H1 (cell line): ENCODE results near the gene MCF2L. TPM values are rescaled to one million over a fixed set of nuclear protein-coding genes. Genes with fewer than 3 reads are reported as not detected.

Experiments
- CTCF ChIA-PET: fragments of 300-600 bp; sonication (Branson Sonifier 250); formaldehyde crosslinking; loops from one replicate; lab custom pipeline; 2021; ENCODE audit not compliant: partially characterized antibody; lab: Charles Lee
- POLR2A ChIA-PET: fragments of 300-600 bp; sonication (Branson Sonifier 250); formaldehyde crosslinking; loops from one replicate; lab custom pipeline; 2021; ENCODE audit warnings: inconsistent platforms; ENCODE audit not compliant: partially characterized antibody; lab: Charles Lee
- DNase-seq, 2 experiments: peaks; one replicate each; pipeline versions ENCODE4 v3.0.0 to v3.0.0-alpha.2; 2010 to 2022; ENCODE audit warnings: low spot score in 2 of 2, low read depth in 1 of 2, mixed read lengths in 1 of 2
- FAIRE-seq: peaks from 2 replicates; lab custom pipeline; 2011; peaks lifted over from hg19 to GRCh38; lab: Jason Lieb, UNC
- H2AFZ ChIP-seq: 2 replicates; pipeline ENCODE4 v1.8.1; 2012; ENCODE audit warnings: low read length, inconsistent platforms
- H2AK5ac ChIP-seq: 2 replicates; pipeline ENCODE4 v1.6.1; 2013; ENCODE audit warnings: low read depth, low read length
- H2BK120ac ChIP-seq: replicated peaks from 2 replicates; pipeline ENCODE3; 2013; ENCODE audit warnings: low read depth, low read length, inconsistent platforms
- H2BK12ac ChIP-seq: 2 replicates; pipeline ENCODE4 v1.6.1; 2013; ENCODE audit warnings: low read depth, low read length
- H2BK15ac ChIP-seq: 2 replicates; pipeline ENCODE4 v1.6.1; 2013; ENCODE audit warnings: low read length
- H2BK20ac ChIP-seq: 2 replicates; pipeline ENCODE4 v1.6.1; 2013; ENCODE audit warnings: low read length
- H2BK5ac ChIP-seq: 2 replicates; pipeline ENCODE4 v1.6.1; 2013; ENCODE audit warnings: low read depth, low read length
- H3K14ac ChIP-seq: 2 replicates; pipeline ENCODE4 v1.6.1; 2013; ENCODE audit warnings: inconsistent platforms; ENCODE audit not compliant: insufficient read length
- H3K18ac ChIP-seq: 2 replicates; pipeline ENCODE4 v1.6.1; 2013; ENCODE audit warnings: low read length; ENCODE audit errors: extremely low read depth
- H3K23ac ChIP-seq: 2 replicates; pipeline ENCODE4 v1.6.1; 2013; ENCODE audit warnings: inconsistent platforms; ENCODE audit not compliant: insufficient read length
- H3K23me2 ChIP-seq: 2 replicates; pipeline ENCODE4 v1.6.1; 2013; ENCODE audit warnings: low read depth, low read length
- H3K27ac ChIP-seq: 2 replicates; pipeline ENCODE4 v1.6.1; 2011; ENCODE audit warnings: low read depth, low read length, inconsistent platforms
- H3K27me3 ChIP-seq, 4 experiments: replicated peaks in 1 of 4; 1 replicate in 1 of 4; 2 replicates in 3 of 4; pipeline versions ENCODE4 v1.6.1 to v1.8.1; 2011 to 2013; ENCODE audit warnings: low read length in 3 of 4, mild to moderate bottlenecking in 3 of 4, inconsistent platforms in 2 of 4, mixed read lengths in 2 of 4, moderate library complexity in 1 of 4; ENCODE audit not compliant: control insufficient read depth in 3 of 4, insufficient read depth in 3 of 4; ENCODE audit errors: extremely low read depth in 1 of 4
- H3K36me3 ChIP-seq, 4 experiments: 2 replicates each; pipeline versions ENCODE4 v1.6.1 to v1.8.1; 2011 to 2013; ENCODE audit warnings: mild to moderate bottlenecking in 4 of 4, low read length in 3 of 4, moderate library complexity in 2 of 4, control low read depth in 1 of 4, inconsistent platforms in 1 of 4; ENCODE audit not compliant: insufficient read depth in 4 of 4, control insufficient read depth in 2 of 4
- H3K4ac ChIP-seq: replicated peaks from 2 replicates; pipeline ENCODE3; 2013; ENCODE audit warnings: low read length, low read depth, mixed read lengths, inconsistent platforms; ENCODE audit not compliant: insufficient read length
- H3K4me1 ChIP-seq, 4 experiments: replicated peaks in 1 of 4; 1 replicate in 1 of 4; 2 replicates in 3 of 4; pipeline versions ENCODE4 v1.6.1 to v1.8.1; 2011 to 2013; ENCODE audit warnings: low read length in 3 of 4, inconsistent platforms in 2 of 4, mixed read lengths in 1 of 4; ENCODE audit not compliant: insufficient read depth in 4 of 4, control insufficient read depth in 3 of 4
- H3K4me2 ChIP-seq, 2 experiments: 2 replicates each; pipeline versions ENCODE4 v1.6.1 to v1.8.1; 2011 to 2013; ENCODE audit warnings: low read depth in 2 of 2, low read length in 2 of 2, control low read depth in 1 of 2, inconsistent platforms in 1 of 2, mild to moderate bottlenecking in 1 of 2; ENCODE audit not compliant: insufficient read depth in 1 of 2
- H3K4me3 ChIP-seq, 4 experiments: fragments of 200-600, 300-600 bp in 1 of 4; sonication (generic), shearing (Covaris generic), sonication (Bioruptor Twin) in 1 of 4; 2 replicates each; pipeline versions ENCODE4 v1.5.1 to v1.8.1; 2011 to 2016; ENCODE audit warnings: low read length in 4 of 4, low read depth in 3 of 4, control low read depth in 2 of 4, inconsistent platforms in 2 of 4, mild to moderate bottlenecking in 2 of 4, mixed read lengths in 1 of 4, moderate library complexity in 1 of 4; ENCODE audit not compliant: insufficient read depth in 2 of 4; ENCODE audit errors: extremely low read depth in 1 of 4
- H3K56ac ChIP-seq: replicated peaks from 2 replicates; pipeline ENCODE3; 2013; ENCODE audit warnings: low read depth, mild to moderate bottlenecking, mixed read lengths, low read length, inconsistent platforms; ENCODE audit not compliant: insufficient read length
- H3K79me1 ChIP-seq: 2 replicates; pipeline ENCODE4 v1.6.1; 2013; ENCODE audit warnings: low read depth, low read length, control low read depth
- H3K79me2 ChIP-seq, 2 experiments: 2 replicates each; pipeline versions ENCODE4 v1.6.1 to v1.8.1; 2012 to 2013; ENCODE audit warnings: low read length in 2 of 2, mild to moderate bottlenecking in 2 of 2, inconsistent platforms in 1 of 2; ENCODE audit not compliant: insufficient read depth in 2 of 2, control insufficient read depth in 1 of 2
- H3K9ac ChIP-seq, 4 experiments: replicated peaks in 1 of 4; 1 replicate in 1 of 4; 2 replicates in 3 of 4; pipeline versions ENCODE4 v1.6.1 to v1.8.1; 2011 to 2013; ENCODE audit warnings: low read depth in 3 of 4, low read length in 3 of 4, control low read depth in 2 of 4, mild to moderate bottlenecking in 2 of 4, moderate library complexity in 2 of 4, inconsistent platforms in 1 of 4; ENCODE audit errors: extremely low read depth in 1 of 4
- H3K9me3 ChIP-seq, 2 experiments: 2 replicates each; pipeline versions ENCODE4 v1.6.1 to v1.8.1; 2012 to 2013; ENCODE audit warnings: mild to moderate bottlenecking in 2 of 2, moderate library complexity in 2 of 2, control low read depth in 1 of 2, inconsistent platforms in 1 of 2, low read depth in 1 of 2, low read length in 1 of 2, mixed read lengths in 1 of 2; ENCODE audit not compliant: insufficient read depth in 2 of 2
- H4K20me1 ChIP-seq, 2 experiments: replicated peaks in 1 of 2; 2 replicates each; pipeline versions ENCODE3 to v1.8.1; 2011 to 2013; ENCODE audit warnings: inconsistent platforms in 2 of 2, low read length in 2 of 2, mild to moderate bottlenecking in 1 of 2; ENCODE audit not compliant: insufficient read depth in 2 of 2, control insufficient read depth in 1 of 2
- H4K5ac ChIP-seq: 2 replicates; pipeline ENCODE4 v1.6.1; 2013; ENCODE audit warnings: low read length, low read depth, mixed read lengths, inconsistent platforms; ENCODE audit not compliant: insufficient read length
- H4K8ac ChIP-seq: 2 replicates; pipeline ENCODE4 v1.8.0; 2013; ENCODE audit warnings: mild to moderate bottlenecking, moderate library complexity, low read length, inconsistent platforms; ENCODE audit not compliant: insufficient read depth; ENCODE audit errors: extremely low read depth
- H4K91ac ChIP-seq: replicated peaks from 2 replicates; pipeline ENCODE3; 2013; ENCODE audit warnings: low read length, mixed read lengths, inconsistent platforms; ENCODE audit not compliant: insufficient read length
- BCL11A ChIP-seq, 2 experiments: IDR thresholded peaks; one replicate each; pipeline ENCODE4 v1.6.1; 2011; ENCODE audit warnings: low read depth in 2 of 2, low read length in 2 of 2, mild to moderate bottlenecking in 2 of 2
- CBX8 ChIP-seq: fragments of 300-800, 300-1000 bp; sonication (generic); IDR thresholded peaks from 2 replicates; pipeline ENCODE4 v1.7.1; 2016; ENCODE audit warnings: low read depth, low read length, borderline replicate concordance
- CHD2 ChIP-seq: IDR thresholded peaks from 2 replicates; pipeline ENCODE4 v1.6.1; 2012; ENCODE audit warnings: low read length, improper control_type of control experiment
- FOSL1 ChIP-seq: IDR thresholded peaks from 2 replicates; pipeline ENCODE4 v1.6.1; 2011; ENCODE audit warnings: mild to moderate bottlenecking, low read depth, low read length, moderate library complexity; ENCODE audit not compliant: insufficient read depth
- JUN ChIP-seq: IDR thresholded peaks from 2 replicates; pipeline ENCODE4 v1.6.1; 2011; ENCODE audit warnings: low read depth, mild to moderate bottlenecking, improper control_type of control experiment, low read length
- KDM1A ChIP-seq: fragments of 200-600, 300-600 bp; sonication (generic); IDR thresholded peaks from 2 replicates; pipeline ENCODE4 v1.7.1; 2016; ENCODE audit warnings: mild to moderate bottlenecking, low read length, borderline replicate concordance
- TEAD4 ChIP-seq: IDR thresholded peaks from 2 replicates; pipeline ENCODE4 v1.6.1; 2012; ENCODE audit warnings: low read depth, low read length, inconsistent platforms, mixed read lengths
- whole genome bisulfite sequencing, 2 experiments: shearing (Covaris generic) in 1 of 2; methylation state at CpG; one replicate each; pipeline versions ENCODE4 v1.1.6 to v1.1.7; 2013 to 2015; ENCODE audit warnings: low lambda C conversion rate in 2 of 2, mixed read lengths in 2 of 2, inconsistent platforms in 1 of 2, low coverage in 1 of 2, missing lambda C conversion rate in 1 of 2; ENCODE audit not compliant: insufficient replicate concordance in 2 of 2, insufficient coverage in 1 of 2, insufficient read length in 1 of 2; ENCODE audit errors: extremely low coverage in 1 of 2, missing lambda C conversion rate in 1 of 2; 5-methylcytosine and 5-hydroxymethylcytosine counted together
- polyA plus RNA-seq, 7 experiments: library from polyadenylated mRNA; depleted of rRNA in 3 of 7; stranded (reverse) in 5 of 7; unstranded in 2 of 7; fragments of >200 nt in 5 of 7; fragments of 200-250 nt in 2 of 7; gene quantifications; 1 replicate in 5 of 7; 2 replicates in 1 of 7; 4 replicates in 1 of 7; pipeline versions ENCODE4 v1.2.1 to v1.2.3, GENCODE V29; 2011 to 2013; ENCODE audit warnings: missing spikeins in 2 of 7, mixed read lengths in 2 of 7
- total RNA-seq: library from RNA; stranded (reverse); fragmentation: NEBNext Ultra II Directional; extraction: Animal tissue kit (Norgen Biotek cat#: 25700); gene quantifications from 2 replicates; pipeline ENCODE4 v1.2.1, GENCODE V29; 2021
- TF ChIP-seq, protein P1 (sequence below), 3 experiments: IDR thresholded peaks; 1 replicate in 2 of 3; 2 replicates in 1 of 3; pipeline versions ENCODE4 v1.5.1 to v1.6.1; 2011; ENCODE audit warnings: low read length in 3 of 3, mild to moderate bottlenecking in 3 of 3, inconsistent platforms in 2 of 3, low read depth in 1 of 3, moderate library complexity in 1 of 3; ENCODE audit not compliant: insufficient read depth in 1 of 3; ENCODE audit errors: control extremely low read depth in 1 of 3
- TF ChIP-seq, protein P2 (sequence below): IDR thresholded peaks from 2 replicates; pipeline ENCODE4 v1.6.1; 2012; ENCODE audit warnings: inconsistent platforms
- TF ChIP-seq, protein P3 (sequence below): IDR thresholded peaks from 2 replicates; pipeline ENCODE4 v1.6.1; 2012; ENCODE audit warnings: inconsistent platforms

Gene MCF2L
- total and polyA plus RNA-seq, 2 of the 8 experiments (the other 6 are each of a cell fraction or from before 2014, with no cell fraction given): 10.1 to 24.4 TPM

DNA sequence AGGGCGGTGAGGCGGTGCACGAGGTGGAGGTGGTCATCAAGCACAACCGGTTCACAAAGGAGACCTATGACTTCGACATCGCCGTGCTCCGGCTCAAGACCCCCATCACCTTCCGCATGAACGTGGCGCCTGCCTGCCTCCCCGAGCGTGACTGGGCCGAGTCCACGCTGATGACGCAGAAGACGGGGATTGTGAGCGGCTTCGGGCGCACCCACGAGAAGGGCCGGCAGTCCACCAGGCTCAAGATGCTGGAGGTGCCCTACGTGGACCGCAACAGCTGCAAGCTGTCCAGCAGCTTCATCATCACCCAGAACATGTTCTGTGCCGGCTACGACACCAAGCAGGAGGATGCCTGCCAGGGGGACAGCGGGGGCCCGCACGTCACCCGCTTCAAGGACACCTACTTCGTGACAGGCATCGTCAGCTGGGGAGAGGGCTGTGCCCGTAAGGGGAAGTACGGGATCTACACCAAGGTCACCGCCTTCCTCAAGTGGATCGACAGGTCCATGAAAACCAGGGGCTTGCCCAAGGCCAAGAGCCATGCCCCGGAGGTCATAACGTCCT lies 180.0 kb downstream of the MCF2L start:
- no peak overlapping the region for H3K4ac ChIP-seq
- H2AK5ac ChIP-seq: peak overlapping the region; percentile 48; the same call in 1 of the 2 replicates
- no peak overlapping the region for H4K91ac ChIP-seq
- no peak overlapping the region for H2BK12ac ChIP-seq
- H3K9me3 ChIP-seq: no peaks in the 10 kb centered on the region
- no peak overlapping the region for H3K18ac ChIP-seq
- CTCF ChIA-PET: interaction anchor here (0.7 to 3.5 kb wide), 3 partner anchors 20 to 205 kb away, joined by 3 to 14 read pairs (median 3); no protein-coding TSS in a partner anchor
- H3K14ac ChIP-seq: no peak overlapping the region
- H2BK5ac ChIP-seq: no peak overlapping the region
- H3K4me1 ChIP-seq: peaks cover 0 to 9% (median 4%) of the 10 kb centered on the region in 4 experiments; a peak in 5 of 7 replicates
- H2BK120ac ChIP-seq: no peak overlapping the region
- H3K27me3 ChIP-seq: peaks cover 7 to 22% (median 20%) of the 10 kb centered on the region in 4 experiments; a peak in 6 of 7 replicates
- POLR2A ChIA-PET: no interaction called here
- H3K56ac ChIP-seq: no peak overlapping the region
- no peaks in the 10 kb centered on the region for H4K20me1 ChIP-seq
- 94% methylated on average over 30 of the region's 38 CpGs; no CpG with 5 or more reads in 1 of the 2 experiments for WGBS, 2 experiments
- no peak overlapping the region for H3K9ac ChIP-seq
- no peak overlapping the region for H2AFZ ChIP-seq
- H3K79me2 ChIP-seq: no peaks in the 10 kb centered on the region
- H3K79me1 ChIP-seq: no peaks in the 10 kb centered on the region
- peak in 1 of 2 experiments; percentile 43 for DNase-seq
- H3K36me3 ChIP-seq: no peaks in the 10 kb centered on the region
- no peak overlapping the region for H3K27ac ChIP-seq
- no peak overlapping the region for H3K4me3 ChIP-seq
- no peak overlapping the region for H4K8ac ChIP-seq
- no peak overlapping the region for H2BK20ac ChIP-seq
- peaks cover 10% of the 10 kb centered on the region for H3K23me2 ChIP-seq
- TF ChIP-seq, protein P1, sequence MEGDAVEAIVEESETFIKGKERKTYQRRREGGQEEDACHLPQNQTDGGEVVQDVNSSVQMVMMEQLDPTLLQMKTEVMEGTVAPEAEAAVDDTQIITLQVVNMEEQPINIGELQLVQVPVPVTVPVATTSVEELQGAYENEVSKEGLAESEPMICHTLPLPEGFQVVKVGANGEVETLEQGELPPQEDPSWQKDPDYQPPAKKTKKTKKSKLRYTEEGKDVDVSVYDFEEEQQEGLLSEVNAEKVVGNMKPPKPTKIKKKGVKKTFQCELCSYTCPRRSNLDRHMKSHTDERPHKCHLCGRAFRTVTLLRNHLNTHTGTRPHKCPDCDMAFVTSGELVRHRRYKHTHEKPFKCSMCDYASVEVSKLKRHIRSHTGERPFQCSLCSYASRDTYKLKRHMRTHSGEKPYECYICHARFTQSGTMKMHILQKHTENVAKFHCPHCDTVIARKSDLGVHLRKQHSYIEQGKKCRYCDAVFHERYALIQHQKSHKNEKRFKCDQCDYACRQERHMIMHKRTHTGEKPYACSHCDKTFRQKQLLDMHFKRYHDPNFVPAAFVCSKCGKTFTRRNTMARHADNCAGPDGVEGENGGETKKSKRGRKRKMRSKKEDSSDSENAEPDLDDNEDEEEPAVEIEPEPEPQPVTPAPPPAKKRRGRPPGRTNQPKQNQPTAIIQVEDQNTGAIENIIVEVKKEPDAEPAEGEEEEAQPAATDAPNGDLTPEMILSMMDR (IDR thresholded peaks at IDR 0.05; ENCODE audit: control extremely low read depth in 1 of 3, insufficient read depth in 1 of 3, low read depth in 1 of 3, low read length in 3 of 3): no peak
- TF ChIP-seq CBX8: no peak
- TF ChIP-seq FOSL1: no peak
- TF ChIP-seq, protein P2, sequence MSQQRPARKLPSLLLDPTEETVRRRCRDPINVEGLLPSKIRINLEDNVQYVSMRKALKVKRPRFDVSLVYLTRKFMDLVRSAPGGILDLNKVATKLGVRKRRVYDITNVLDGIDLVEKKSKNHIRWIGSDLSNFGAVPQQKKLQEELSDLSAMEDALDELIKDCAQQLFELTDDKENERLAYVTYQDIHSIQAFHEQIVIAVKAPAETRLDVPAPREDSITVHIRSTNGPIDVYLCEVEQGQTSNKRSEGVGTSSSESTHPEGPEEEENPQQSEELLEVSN: no peak
- TF ChIP-seq BCL11A (IDR thresholded peaks at IDR 0.05; ENCODE audit: low read depth in 2 of 2, low read length in 2 of 2): no peak
- no peak for TF ChIP-seq CHD2
- no peak for TF ChIP-seq KDM1A
- TF ChIP-seq TEAD4: no peak
- TF ChIP-seq, protein P3, sequence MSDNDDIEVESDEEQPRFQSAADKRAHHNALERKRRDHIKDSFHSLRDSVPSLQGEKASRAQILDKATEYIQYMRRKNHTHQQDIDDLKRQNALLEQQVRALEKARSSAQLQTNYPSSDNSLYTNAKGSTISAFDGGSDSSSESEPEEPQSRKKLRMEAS: no peak
- TF ChIP-seq JUN: no peak
- TF ChIP-seq, all 59 proteins: peak for 0
- no peak overlapping the region for H3K23ac ChIP-seq
- H4K5ac ChIP-seq: no peak overlapping the region
- no peak for FAIRE-seq
- H2BK15ac ChIP-seq: no peak overlapping the region
- no peak overlapping the region for H3K4me2 ChIP-seq
